ENCODE data around the gene TRAPPC13.

DNA sequence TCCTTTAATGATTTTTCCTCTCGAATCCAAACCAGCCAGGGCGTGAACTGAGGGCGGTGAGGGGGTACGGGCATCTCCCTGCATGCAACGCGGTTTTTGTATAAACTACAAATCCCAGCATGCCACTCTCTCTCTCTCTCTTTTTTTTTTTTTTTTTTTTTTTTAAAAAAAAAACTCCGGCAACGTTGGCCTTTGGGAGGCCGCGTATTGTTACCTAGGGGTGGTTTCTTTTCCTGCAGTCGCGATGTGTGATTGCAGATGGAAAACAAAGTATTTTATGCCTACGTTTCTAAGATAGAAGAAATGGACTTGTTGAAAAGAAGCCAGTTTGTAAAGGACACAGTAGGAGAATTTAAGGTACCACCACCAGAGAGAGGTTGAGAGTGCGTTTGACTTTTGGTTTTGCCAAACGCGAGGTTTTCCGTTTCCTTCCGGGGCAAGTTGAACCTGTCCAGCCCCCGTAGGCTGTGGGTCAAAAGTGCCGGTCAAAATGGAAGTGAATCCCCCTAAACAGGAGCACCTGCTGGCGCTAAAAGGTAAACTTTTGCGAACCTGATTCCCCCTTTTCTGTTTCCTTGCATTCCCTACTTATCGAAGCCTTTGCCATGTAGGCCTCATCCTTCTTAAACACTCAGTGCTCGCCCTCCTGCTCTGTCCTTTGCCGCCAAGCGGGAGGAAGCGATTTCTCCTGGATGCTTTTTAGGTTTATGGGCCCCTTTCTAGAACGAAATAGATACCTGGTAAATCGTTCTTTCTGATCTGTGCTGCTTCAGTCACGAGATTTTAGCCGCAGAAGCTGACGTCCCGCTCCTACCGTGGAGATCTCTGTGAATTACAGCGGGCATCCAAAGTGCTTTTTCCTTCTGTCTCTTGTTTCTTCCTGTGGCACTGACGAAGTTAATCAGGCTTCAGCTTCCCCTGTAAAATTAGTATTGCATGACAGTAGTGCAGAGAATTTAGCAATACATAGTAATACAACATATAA lies at the start of gene TRAPPC13, which contains the start of gene SHLD3:
- TF ChIP-seq, protein P1, sequence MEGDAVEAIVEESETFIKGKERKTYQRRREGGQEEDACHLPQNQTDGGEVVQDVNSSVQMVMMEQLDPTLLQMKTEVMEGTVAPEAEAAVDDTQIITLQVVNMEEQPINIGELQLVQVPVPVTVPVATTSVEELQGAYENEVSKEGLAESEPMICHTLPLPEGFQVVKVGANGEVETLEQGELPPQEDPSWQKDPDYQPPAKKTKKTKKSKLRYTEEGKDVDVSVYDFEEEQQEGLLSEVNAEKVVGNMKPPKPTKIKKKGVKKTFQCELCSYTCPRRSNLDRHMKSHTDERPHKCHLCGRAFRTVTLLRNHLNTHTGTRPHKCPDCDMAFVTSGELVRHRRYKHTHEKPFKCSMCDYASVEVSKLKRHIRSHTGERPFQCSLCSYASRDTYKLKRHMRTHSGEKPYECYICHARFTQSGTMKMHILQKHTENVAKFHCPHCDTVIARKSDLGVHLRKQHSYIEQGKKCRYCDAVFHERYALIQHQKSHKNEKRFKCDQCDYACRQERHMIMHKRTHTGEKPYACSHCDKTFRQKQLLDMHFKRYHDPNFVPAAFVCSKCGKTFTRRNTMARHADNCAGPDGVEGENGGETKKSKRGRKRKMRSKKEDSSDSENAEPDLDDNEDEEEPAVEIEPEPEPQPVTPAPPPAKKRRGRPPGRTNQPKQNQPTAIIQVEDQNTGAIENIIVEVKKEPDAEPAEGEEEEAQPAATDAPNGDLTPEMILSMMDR (conservative IDR thresholded peaks at IDR 0.05 in 1 of 2, IDR thresholded peaks at IDR 0.05 in 1 of 2; ENCODE audit: low read depth in 1 of 2, low read length in 2 of 2) = no peak
- no peak for TF ChIP-seq EZH2 (IDR thresholded peaks at IDR 0.05; ENCODE audit: low read length, missing control alignments)
